Middle frontal gyrus (tissue), 1 donor: Measurements from ENCODE around the gene GSPT1.

Source experiments
- DNase-seq: peaks from one replicate; pipeline ENCODE4 v3.0.0-alpha.2; 2015; ENCODE audit warnings: low spot score; ENCODE audit errors: extremely low spot score

Gene GSPT1

GRCh38 chr16:11913425-11914079 lies 2.2 kb downstream of the GSPT1 start:
- no peak for DNase-seq

- DNase-seq, result no peak
Observed at GRCh38 chr16:11909653-11910545, 5.9 kb downstream of the GSPT1 start.

- no peak for DNase-seq
Observed at GRCh38 chr16:11907160-11907970, 8.4 kb downstream of the GSPT1 start.

- no peak for DNase-seq
Observed at GRCh38 chr16:11903906-11904305, 11.8 kb downstream of the GSPT1 start.

- DNase-seq, result no peak
Observed at GRCh38 chr16:11901091-11901490, 14.7 kb downstream of the GSPT1 start.

GRCh38 chr16:11896486-11897176 lies 19.1 kb downstream of the GSPT1 start:
- no peak for DNase-seq

- DNase-seq, result no peak
Observed at GRCh38 chr16:11893571-11893970, 22.2 kb downstream of the GSPT1 start.

- DNase-seq, result no peak
Observed at GRCh38 chr16:11892761-11893160, 23.0 kb downstream of the GSPT1 start.

- DNase-seq, result no peak
Observed at GRCh38 chr16:11890231-11890965, 25.4 kb downstream of the GSPT1 start.

GRCh38 chr16:11886881-11887280 lies 28.9 kb downstream of the GSPT1 start:
- DNase-seq, result no peak

- no peak for DNase-seq
Observed at GRCh38 chr16:11884035-11884434, 31.7 kb downstream of the GSPT1 start.

- DNase-seq, result no peak
Observed at GRCh38 chr16:11880007-11880406, 35.7 kb downstream of the GSPT1 start.

GRCh38 chr16:11877374-11877773 lies 38.4 kb downstream of the GSPT1 start:
- DNase-seq, result no peak

- no peak for DNase-seq
Observed at GRCh38 chr16:11876306-11876705, 39.5 kb downstream of the GSPT1 start.

GRCh38 chr16:11875721-11876120 lies 40.0 kb downstream of the GSPT1 start:
- DNase-seq, result no peak

- no peak for DNase-seq
Observed at GRCh38 chr16:11871193-11871592, 44.6 kb downstream of the GSPT1 start.

GRCh38 chr16:11870399-11870798 lies 45.4 kb downstream of the GSPT1 start:
- no peak for DNase-seq

GRCh38 chr16:11869353-11870228 lies 46.2 kb downstream of the GSPT1 start:
- no peak for DNase-seq

GRCh38 chr16:11868412-11868980 lies 47.3 kb downstream of the GSPT1 start:
- no peak for DNase-seq
